Measurements from ENCODE around the gene UBTD1. TPM values are rescaled to one million over a fixed set of nuclear protein-coding genes. Genes with fewer than 3 reads are reported as not detected.
A peak's percentile ranks its signal among the peaks of the same experiment; 100 is the strongest.

The UBTD1 gene
- polyA plus RNA-seq, 3 donors: 17.2 to 20.0 (median 19.0) TPM

GRCh38 chr10:97503406-97503805 lies 4.7 kb downstream of the UBTD1 start:
- WGBS (ENCODE audit: insufficient coverage): 20% methylated on average over 1 of the region's 3 CpGs
- Mint-ChIP-seq H3K4me3 (no peak overlapping the region), H3K4me1 (peaks cover 42% of the 10 kb centered on the region), H3K9me3 (peaks cover 0 to 1% (median 0%) of the 10 kb centered on the region in 7 donors), H3K27ac (no peak overlapping the region), H3K27me3 (ENCODE audit: low read depth in 3 of 3) (peaks cover 0 to 2% (median 0%) of the 10 kb centered on the region in 3 donors), H3K36me3 (peaks cover 0 to 15% of the 10 kb centered on the region in 2 donors)
- Histone ChIP-seq H3K27ac (ENCODE audit: low read depth in 1 of 2, low read length in 2 of 2) (no peak overlapping the region), H3K36me3 (replicated peaks in 1 of 2; ENCODE audit: control insufficient read depth in 1 of 2, insufficient read depth in 2 of 2, low read length in 2 of 2) (no peaks in the 10 kb centered on the region), H3K9me3 (replicated peaks in 1 of 2; ENCODE audit: control insufficient read depth in 1 of 2, insufficient read depth in 1 of 2, low read length in 2 of 2) (no peaks in the 10 kb centered on the region), H2AFZ (ENCODE audit: insufficient read depth, low read depth, low read length, poor library complexity, severe bottlenecking) (no peak overlapping the region), H4K20me1 (ENCODE audit: insufficient read depth, low read length) (peaks cover 79% of the 10 kb centered on the region), H3K79me2 (ENCODE audit: insufficient read depth, low read length) (peaks cover 35% of the 10 kb centered on the region), H3K4me1 (ENCODE audit: control insufficient read depth in 1 of 2, insufficient read depth in 2 of 2, low read length in 2 of 2) (peaks cover 29 to 50% of the 10 kb centered on the region in 2 donors), H3K4me2 (replicated peaks; ENCODE audit: extremely low read depth, low read length, poor library complexity, severe bottlenecking) (no peak overlapping the region), H3K4me3 (replicated peaks in 1 of 3; ENCODE audit: low read depth in 2 of 3, low read length in 3 of 3) (no peak overlapping the region), H3K9ac (ENCODE audit: insufficient read depth, low read length, poor library complexity, severe bottlenecking) (no peak overlapping the region), H3K27me3 (ENCODE audit: control insufficient read depth in 2 of 2, insufficient read depth in 2 of 2, low read length in 2 of 2) (no peaks in the 10 kb centered on the region)
- TF ChIP-seq, protein P1, sequence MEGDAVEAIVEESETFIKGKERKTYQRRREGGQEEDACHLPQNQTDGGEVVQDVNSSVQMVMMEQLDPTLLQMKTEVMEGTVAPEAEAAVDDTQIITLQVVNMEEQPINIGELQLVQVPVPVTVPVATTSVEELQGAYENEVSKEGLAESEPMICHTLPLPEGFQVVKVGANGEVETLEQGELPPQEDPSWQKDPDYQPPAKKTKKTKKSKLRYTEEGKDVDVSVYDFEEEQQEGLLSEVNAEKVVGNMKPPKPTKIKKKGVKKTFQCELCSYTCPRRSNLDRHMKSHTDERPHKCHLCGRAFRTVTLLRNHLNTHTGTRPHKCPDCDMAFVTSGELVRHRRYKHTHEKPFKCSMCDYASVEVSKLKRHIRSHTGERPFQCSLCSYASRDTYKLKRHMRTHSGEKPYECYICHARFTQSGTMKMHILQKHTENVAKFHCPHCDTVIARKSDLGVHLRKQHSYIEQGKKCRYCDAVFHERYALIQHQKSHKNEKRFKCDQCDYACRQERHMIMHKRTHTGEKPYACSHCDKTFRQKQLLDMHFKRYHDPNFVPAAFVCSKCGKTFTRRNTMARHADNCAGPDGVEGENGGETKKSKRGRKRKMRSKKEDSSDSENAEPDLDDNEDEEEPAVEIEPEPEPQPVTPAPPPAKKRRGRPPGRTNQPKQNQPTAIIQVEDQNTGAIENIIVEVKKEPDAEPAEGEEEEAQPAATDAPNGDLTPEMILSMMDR (IDR thresholded peaks at IDR 0.05): no peak
- intact Hi-C loops (cut with micrococcal nuclease): loop anchor here in 1 of 2 donors (5.0 kb wide), 2 partner anchors 49 to 129 kb away; partner anchors contain the start of gene MORN4
- peak; percentile 18 to 30 (median 22) for DNase-seq

GRCh38 chr10:97505152-97505551 lies 6.4 kb downstream of the UBTD1 start:
- H3K4me2 ChIP-seq (replicated peaks; ENCODE audit: extremely low read depth, low read length, poor library complexity, severe bottlenecking): no peak overlapping the region
- no peak overlapping the region for H2AFZ ChIP-seq (ENCODE audit: insufficient read depth, low read depth, low read length, poor library complexity, severe bottlenecking)
- peaks cover 0 to 1% (median 0%) of the 10 kb centered on the region in 7 donors for H3K9me3 Mint-ChIP-seq
- WGBS (ENCODE audit: insufficient coverage): no CpG with 5 or more reads among the region's 1 CpG
- no peaks in the 10 kb centered on the region for H3K27me3 ChIP-seq (ENCODE audit: control insufficient read depth in 2 of 2, insufficient read depth in 2 of 2, low read length in 2 of 2)
- no peak overlapping the region for H3K4me3 Mint-ChIP-seq
- H3K36me3 Mint-ChIP-seq: peaks cover 0 to 18% of the 10 kb centered on the region in 2 donors
- DNase-seq: no peak
- no peak overlapping the region for H3K27ac Mint-ChIP-seq
- no peak overlapping the region for H3K4me3 ChIP-seq (replicated peaks in 1 of 3; ENCODE audit: low read depth in 2 of 3, low read length in 3 of 3)
- no peaks in the 10 kb centered on the region for H3K36me3 ChIP-seq (replicated peaks in 1 of 2; ENCODE audit: control insufficient read depth in 1 of 2, insufficient read depth in 2 of 2, low read length in 2 of 2)
- TF ChIP-seq, protein P1 (IDR thresholded peaks at IDR 0.05): no peak
- H3K27me3 Mint-ChIP-seq (ENCODE audit: low read depth in 3 of 3): peaks cover 0 to 2% (median 2%) of the 10 kb centered on the region in 3 donors
- intact Hi-C loops (cut with micrococcal nuclease): no loop called here
- no peak overlapping the region for H3K27ac ChIP-seq (ENCODE audit: low read depth in 1 of 2, low read length in 2 of 2)
- peaks cover 35% of the 10 kb centered on the region for H3K79me2 ChIP-seq (ENCODE audit: insufficient read depth, low read length)
- peaks cover 36% of the 10 kb centered on the region for H3K4me1 Mint-ChIP-seq
- peaks cover 88% of the 10 kb centered on the region for H4K20me1 ChIP-seq (ENCODE audit: insufficient read depth, low read length)
- no peak overlapping the region for H3K9ac ChIP-seq (ENCODE audit: insufficient read depth, low read length, poor library complexity, severe bottlenecking)
- peaks cover 25 to 38% of the 10 kb centered on the region in 2 donors for H3K4me1 ChIP-seq (ENCODE audit: control insufficient read depth in 1 of 2, insufficient read depth in 2 of 2, low read length in 2 of 2)
- H3K9me3 ChIP-seq (replicated peaks in 1 of 2; ENCODE audit: control insufficient read depth in 1 of 2, insufficient read depth in 1 of 2, low read length in 2 of 2): no peaks in the 10 kb centered on the region
